ENCODE measurements around the gene KLRC4. TPM values are rescaled to one million over a fixed set of nuclear protein-coding genes. Genes with fewer than 3 reads are reported as not detected.

The KLRC4 gene
- polyA plus RNA-seq, 1 donor from 2014 or later, result 8.2 TPM

GRCh38 chr12:10456856-10457255 is 47.3 kb upstream of the KLRC4 start:
- no peak overlapping the region for H3K4me3 ChIP-seq (ENCODE audit: low read length)
- TF ChIP-seq CTCF (IDR thresholded peaks at IDR 0.05; ENCODE audit: poor library complexity, severe bottlenecking) (no peak), EZH2 (IDR thresholded peaks at IDR 0.05; ENCODE audit: borderline replicate concordance, insufficient read depth, low read length, poor library complexity, severe bottlenecking) (no peak), EP300 (conservative IDR thresholded peaks at IDR 0.05; ENCODE audit: poor library complexity, severe bottlenecking) (no peak), SMC3 (conservative IDR thresholded peaks at IDR 0.05; ENCODE audit: poor library complexity) (no peak), POLR2AphosphoS5 (IDR thresholded peaks at IDR 0.05) (no peak), RAD21 (conservative IDR thresholded peaks at IDR 0.05) (no peak), MXI1 (conservative IDR thresholded peaks at IDR 0.05; ENCODE audit: poor library complexity, severe bottlenecking) (no peak), TAF1 (IDR thresholded peaks at IDR 0.05; ENCODE audit: low read depth) (no peak)
- TF ChIP-seq, protein P1, sequence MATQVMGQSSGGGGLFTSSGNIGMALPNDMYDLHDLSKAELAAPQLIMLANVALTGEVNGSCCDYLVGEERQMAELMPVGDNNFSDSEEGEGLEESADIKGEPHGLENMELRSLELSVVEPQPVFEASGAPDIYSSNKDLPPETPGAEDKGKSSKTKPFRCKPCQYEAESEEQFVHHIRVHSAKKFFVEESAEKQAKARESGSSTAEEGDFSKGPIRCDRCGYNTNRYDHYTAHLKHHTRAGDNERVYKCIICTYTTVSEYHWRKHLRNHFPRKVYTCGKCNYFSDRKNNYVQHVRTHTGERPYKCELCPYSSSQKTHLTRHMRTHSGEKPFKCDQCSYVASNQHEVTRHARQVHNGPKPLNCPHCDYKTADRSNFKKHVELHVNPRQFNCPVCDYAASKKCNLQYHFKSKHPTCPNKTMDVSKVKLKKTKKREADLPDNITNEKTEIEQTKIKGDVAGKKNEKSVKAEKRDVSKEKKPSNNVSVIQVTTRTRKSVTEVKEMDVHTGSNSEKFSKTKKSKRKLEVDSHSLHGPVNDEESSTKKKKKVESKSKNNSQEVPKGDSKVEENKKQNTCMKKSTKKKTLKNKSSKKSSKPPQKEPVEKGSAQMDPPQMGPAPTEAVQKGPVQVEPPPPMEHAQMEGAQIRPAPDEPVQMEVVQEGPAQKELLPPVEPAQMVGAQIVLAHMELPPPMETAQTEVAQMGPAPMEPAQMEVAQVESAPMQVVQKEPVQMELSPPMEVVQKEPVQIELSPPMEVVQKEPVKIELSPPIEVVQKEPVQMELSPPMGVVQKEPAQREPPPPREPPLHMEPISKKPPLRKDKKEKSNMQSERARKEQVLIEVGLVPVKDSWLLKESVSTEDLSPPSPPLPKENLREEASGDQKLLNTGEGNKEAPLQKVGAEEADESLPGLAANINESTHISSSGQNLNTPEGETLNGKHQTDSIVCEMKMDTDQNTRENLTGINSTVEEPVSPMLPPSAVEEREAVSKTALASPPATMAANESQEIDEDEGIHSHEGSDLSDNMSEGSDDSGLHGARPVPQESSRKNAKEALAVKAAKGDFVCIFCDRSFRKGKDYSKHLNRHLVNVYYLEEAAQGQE (IDR thresholded peaks at IDR 0.05; ENCODE audit: borderline replicate concordance), result no peak

DNA sequence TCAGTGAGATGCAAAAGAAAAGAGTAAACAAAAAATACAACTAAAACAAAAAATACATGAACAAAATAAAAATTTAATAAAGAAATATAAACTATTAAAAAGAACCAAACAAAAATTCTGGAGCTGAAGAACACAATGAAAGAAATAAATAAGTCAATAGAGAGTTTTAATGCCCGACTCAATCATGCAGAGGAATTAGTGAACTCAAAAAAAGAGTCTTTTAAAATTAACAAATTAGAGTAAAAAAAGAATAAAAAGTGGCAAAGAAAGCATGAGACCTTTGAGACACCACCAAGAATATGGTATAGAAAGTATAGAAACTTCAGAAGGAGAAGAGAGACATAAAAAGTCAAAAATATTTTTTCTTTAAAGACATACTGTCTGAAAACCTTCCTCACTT is 46.2 kb upstream of the KLRC4 start:
- TF ChIP-seq TAF1 (IDR thresholded peaks at IDR 0.05; ENCODE audit: low read depth) (no peak), EP300 (conservative IDR thresholded peaks at IDR 0.05; ENCODE audit: poor library complexity, severe bottlenecking) (no peak), MXI1 (conservative IDR thresholded peaks at IDR 0.05; ENCODE audit: poor library complexity, severe bottlenecking) (no peak), EZH2 (IDR thresholded peaks at IDR 0.05; ENCODE audit: borderline replicate concordance, insufficient read depth, low read length, poor library complexity, severe bottlenecking) (no peak), CTCF (IDR thresholded peaks at IDR 0.05; ENCODE audit: poor library complexity, severe bottlenecking) (no peak), RAD21 (conservative IDR thresholded peaks at IDR 0.05) (no peak), POLR2AphosphoS5 (IDR thresholded peaks at IDR 0.05) (no peak), SMC3 (conservative IDR thresholded peaks at IDR 0.05; ENCODE audit: poor library complexity) (no peak)
- TF ChIP-seq, protein P1 (IDR thresholded peaks at IDR 0.05; ENCODE audit: borderline replicate concordance), result no peak

More at GRCh38 chr12:10456856-10457255, 47.3 kb upstream of the KLRC4 start:
- no peaks in the 10 kb centered on the region for H3K9me2 ChIP-seq (ENCODE audit: insufficient read depth, low read length)
- no peaks in the 10 kb centered on the region for H3K79me2 ChIP-seq (replicated peaks; ENCODE audit: insufficient read depth, low read length)
- H3K36me3 ChIP-seq (ENCODE audit: insufficient read depth, low read length), result no peaks in the 10 kb centered on the region
- H3K27me3 ChIP-seq (ENCODE audit: insufficient read depth, low read depth, low read length), result no peaks in the 10 kb centered on the region
- H3K4me2 ChIP-seq (ENCODE audit: low read length), result no peak overlapping the region
- H4K20me1 ChIP-seq (ENCODE audit: insufficient read depth), result no peaks in the 10 kb centered on the region
- no peaks in the 10 kb centered on the region for H3K9me3 ChIP-seq (ENCODE audit: low read length)
- H3K9ac ChIP-seq (ENCODE audit: low read length), result no peak overlapping the region
- H2AFZ ChIP-seq (ENCODE audit: low read depth, low read length), result no peak overlapping the region
- no peaks in the 10 kb centered on the region for H3F3A ChIP-seq (ENCODE audit: insufficient read depth, low read length, poor library complexity, severe bottlenecking)
- H3K27ac ChIP-seq (ENCODE audit: low read length), result no peak overlapping the region

More for the DNA sequence above, 46.2 kb upstream of the KLRC4 start:
- Histone ChIP-seq H3K27ac (ENCODE audit: low read length) (no peak overlapping the region), H4K20me1 (ENCODE audit: insufficient read depth) (no peaks in the 10 kb centered on the region), H3K36me3 (ENCODE audit: insufficient read depth, low read length) (no peaks in the 10 kb centered on the region), H3K4me3 (ENCODE audit: low read length) (no peak overlapping the region), H3K9me3 (ENCODE audit: low read length) (no peaks in the 10 kb centered on the region), H3K4me2 (ENCODE audit: low read length) (no peak overlapping the region), H3K27me3 (ENCODE audit: insufficient read depth, low read depth, low read length) (no peaks in the 10 kb centered on the region), H3K79me2 (replicated peaks; ENCODE audit: insufficient read depth, low read length) (no peaks in the 10 kb centered on the region), H3K9ac (ENCODE audit: low read length) (no peak overlapping the region), H3K9me2 (ENCODE audit: insufficient read depth, low read length) (no peaks in the 10 kb centered on the region), H3F3A (ENCODE audit: insufficient read depth, low read length, poor library complexity, severe bottlenecking) (no peaks in the 10 kb centered on the region), H2AFZ (ENCODE audit: low read depth, low read length) (no peak overlapping the region)
